LoVo (cell line): ENCODE data around the gene FOS.
"Not testable (repeated sequence)": the region's sequence is repeated elsewhere in the genome, so short reads cannot be mapped to it uniquely, and the experiment has no call there.

Source experiments
- DNase-seq: peaks from one replicate; pipeline ENCODE4 v3.0.0-alpha.2; 2016; ENCODE audit warnings: low spot score

FOS gene

GRCh38 chr14:75278422-75279152 is at the start of gene FOS:
FOS (plus strand) TSS chr14:75278828; CDS start chr14:75278983, 155 bp downstream.
- peak; percentile 92 for DNase-seq

GRCh38 chr14:75229661-75230139 is 48.9 kb upstream of the FOS start:
- DNase-seq = no peak

GRCh38 chr14:75230140-75230792 is 48.4 kb upstream of the FOS start:
- DNase-seq = peak; percentile 86

GRCh38 chr14:75231320-75231719 is 47.3 kb upstream of the FOS start:
- DNase-seq = no peak

GRCh38 chr14:75232191-75232590 is 46.4 kb upstream of the FOS start:
- no peak for DNase-seq

GRCh38 chr14:75232597-75232996 is 46.0 kb upstream of the FOS start:
- DNase-seq = no peak

- peak; percentile 44 for DNase-seq
Measured at GRCh38 chr14:75234173-75235115, 44.2 kb upstream of the FOS start.

- not testable (repeated sequence) for DNase-seq
Measured at GRCh38 chr14:75235198-75235597, 43.4 kb upstream of the FOS start.

- DNase-seq = no peak
Measured at GRCh38 chr14:75236467-75236866, 42.2 kb upstream of the FOS start.

GRCh38 chr14:75236901-75237419 is 41.7 kb upstream of the FOS start:
- no peak for DNase-seq

- DNase-seq = no peak
Measured at GRCh38 chr14:75238756-75239455, 39.7 kb upstream of the FOS start.

- no peak for DNase-seq
Measured at GRCh38 chr14:75240781-75241180, 37.8 kb upstream of the FOS start.

- DNase-seq = no peak
Measured at GRCh38 chr14:75242546-75243273, 35.9 kb upstream of the FOS start.

- no peak for DNase-seq
Measured at GRCh38 chr14:75244121-75244520, 34.5 kb upstream of the FOS start.

- DNase-seq = no peak
Measured at GRCh38 chr14:75246546-75247285, 31.9 kb upstream of the FOS start.

- no peak for DNase-seq
Measured at GRCh38 chr14:75247286-75247922, 31.2 kb upstream of the FOS start.

- DNase-seq = no peak
Measured at GRCh38 chr14:75247939-75248338, 30.7 kb upstream of the FOS start.

- DNase-seq = no peak
Measured at GRCh38 chr14:75249251-75249957, 29.2 kb upstream of the FOS start.

- DNase-seq = no peak
Measured at GRCh38 chr14:75249958-75250336, 28.7 kb upstream of the FOS start.
